HG03280 (cell line): ENCODE measurements around the gene CD300LB.
"Not testable (repeated sequence)": the region's sequence is repeated elsewhere in the genome, so short reads cannot be mapped to it uniquely, and the experiment has no call there.

Experiments used
- ATAC-seq: cut with Tn5 transposase; IDR thresholded peaks from one replicate; pipeline ENCODE4 v1.9.1; 2021; ENCODE audit warnings: mild to moderate bottlenecking, moderate library complexity; ENCODE audit not compliant: unreplicated experiment

Gene CD300LB

DNA sequence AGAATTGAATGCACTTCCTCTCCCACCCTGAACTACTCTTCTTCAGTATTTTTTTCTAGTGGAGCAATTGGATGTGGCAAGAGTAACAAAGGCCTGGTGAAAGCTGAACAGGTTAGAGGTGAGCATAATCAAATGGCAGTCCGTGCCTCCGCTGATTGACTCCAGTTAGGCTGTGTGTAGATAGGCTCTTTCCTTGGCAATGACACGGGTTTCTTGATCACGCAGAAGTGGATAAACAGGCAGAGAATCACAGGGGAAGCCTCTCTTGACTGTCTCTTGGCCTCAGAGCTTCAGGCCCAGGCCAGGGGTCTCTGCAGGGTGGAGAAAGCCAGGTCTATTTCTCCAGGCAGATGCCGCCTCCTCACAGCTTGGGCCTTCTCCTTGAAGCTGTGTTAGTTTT is 4.2 kb downstream of the CD300LB start:
- no peak for ATAC-seq

DNA sequence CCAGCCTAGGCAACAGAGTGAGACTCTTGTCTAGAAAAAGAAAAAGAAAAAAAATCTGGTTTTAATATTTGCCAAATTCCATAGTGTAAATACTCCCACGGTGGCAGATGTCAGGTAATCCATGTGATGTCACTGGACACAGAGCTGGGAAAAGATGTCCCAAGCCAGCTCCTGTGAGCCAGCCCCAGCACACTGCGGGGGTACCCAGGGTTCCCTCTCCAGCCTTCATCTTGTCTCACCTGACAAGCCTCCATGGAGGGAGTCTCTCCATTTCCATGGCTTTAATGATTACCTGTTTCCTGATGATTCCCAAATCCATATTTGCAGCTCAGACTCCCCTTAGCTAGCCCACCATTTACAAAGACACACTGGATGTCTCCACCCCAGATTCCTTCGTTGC is 4.6 kb downstream of the CD300LB start:
- no peak for ATAC-seq

DNA sequence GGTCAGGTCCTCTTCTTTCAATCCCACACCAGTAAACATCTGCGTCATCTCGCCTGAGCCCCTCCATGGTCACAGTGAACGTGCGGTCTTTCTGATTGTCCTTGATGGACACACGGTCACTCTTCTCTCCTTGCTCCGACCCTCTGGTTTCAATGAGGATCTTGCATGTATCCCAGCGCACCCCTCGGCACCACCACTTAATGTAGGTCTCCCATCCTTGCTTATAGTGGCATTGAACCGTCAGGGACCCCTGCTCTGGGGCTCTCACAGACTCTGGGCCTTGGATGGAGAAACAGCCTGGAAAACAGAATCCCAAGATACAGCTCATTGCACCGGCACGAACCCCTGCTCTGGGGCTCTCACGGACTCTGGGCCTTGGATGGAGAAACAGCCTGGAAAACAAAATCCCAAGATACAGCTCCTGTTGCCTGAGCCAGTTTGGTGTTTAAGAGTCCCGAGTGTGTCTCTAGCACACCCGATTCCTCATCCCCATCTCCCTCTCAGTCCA is 5.4 kb downstream of the CD300LB start:
- ATAC-seq, result no peak

DNA sequence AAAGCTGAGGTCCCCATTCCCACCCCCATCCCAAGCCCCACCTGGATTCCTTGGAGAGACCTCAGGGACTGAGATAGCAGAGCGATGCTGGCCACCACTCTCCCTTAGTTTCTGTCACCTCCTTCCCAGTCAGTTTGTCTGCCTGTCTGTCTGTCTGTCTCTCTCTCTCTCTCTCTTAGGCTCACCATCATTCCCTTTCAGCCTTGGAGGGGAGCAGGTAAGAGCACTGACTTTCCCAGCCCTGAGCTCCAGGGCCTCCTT is 5.9 kb downstream of the CD300LB start:
- no peak for ATAC-seq

DNA sequence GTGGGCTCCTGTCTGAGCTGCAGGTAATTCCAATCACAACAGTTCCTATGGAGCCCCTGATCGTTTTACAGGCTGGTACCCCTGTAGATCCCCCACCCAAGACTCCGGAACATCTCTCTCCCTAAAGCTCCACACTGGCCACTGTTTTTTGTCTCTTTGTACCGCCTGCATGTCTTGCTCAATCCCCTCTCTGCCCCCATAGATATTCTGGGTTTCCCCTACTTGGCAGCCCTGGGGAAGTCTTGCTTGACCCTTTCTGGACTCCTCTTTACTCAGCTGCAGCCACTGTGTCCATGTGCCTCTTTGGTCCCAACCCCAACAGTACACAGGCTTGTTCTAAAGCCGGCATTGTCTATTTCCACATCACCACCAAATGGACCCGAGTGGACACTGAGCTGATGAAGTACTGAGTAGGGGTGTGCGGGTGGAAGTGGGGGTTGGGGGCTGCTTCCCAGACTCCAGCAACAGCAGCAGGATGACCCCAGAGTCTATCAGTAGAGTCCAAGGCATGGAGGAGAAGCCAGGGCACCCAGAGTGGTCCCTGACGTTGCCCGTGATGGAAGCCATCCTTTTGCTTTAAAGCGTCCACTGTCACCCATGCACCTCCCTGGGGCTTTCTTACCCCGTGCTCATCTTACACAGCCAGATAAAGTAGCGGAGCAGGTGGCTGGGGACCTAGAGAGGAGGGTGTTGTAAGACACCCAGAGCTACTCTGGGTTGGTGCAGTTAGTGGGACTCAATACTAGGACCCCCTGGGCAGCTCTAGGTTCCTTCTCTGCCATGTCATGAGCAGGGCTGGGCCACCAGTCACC is 6.4 kb downstream of the CD300LB start:
- ATAC-seq, result no peak

DNA sequence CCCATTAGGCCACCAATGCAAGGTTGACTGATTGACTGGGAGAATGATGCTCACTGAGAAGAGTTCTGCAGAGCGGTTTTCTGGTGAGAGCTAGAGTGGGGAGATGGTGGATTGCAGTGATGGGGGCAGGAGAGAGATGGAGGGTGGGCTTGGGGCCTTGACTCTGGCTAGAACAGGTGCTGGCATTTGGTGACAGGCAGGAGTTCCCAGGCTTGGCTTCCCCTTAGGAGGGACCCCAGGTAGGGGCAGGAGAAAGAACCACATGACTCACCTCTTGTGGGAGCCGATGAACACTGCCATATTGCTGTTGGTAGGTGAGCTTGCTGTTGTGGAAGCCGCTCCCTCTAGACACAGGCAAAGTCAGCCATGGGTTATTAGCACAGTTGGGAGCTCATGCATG is 8.0 kb downstream of the CD300LB start:
- ATAC-seq, result no peak

DNA sequence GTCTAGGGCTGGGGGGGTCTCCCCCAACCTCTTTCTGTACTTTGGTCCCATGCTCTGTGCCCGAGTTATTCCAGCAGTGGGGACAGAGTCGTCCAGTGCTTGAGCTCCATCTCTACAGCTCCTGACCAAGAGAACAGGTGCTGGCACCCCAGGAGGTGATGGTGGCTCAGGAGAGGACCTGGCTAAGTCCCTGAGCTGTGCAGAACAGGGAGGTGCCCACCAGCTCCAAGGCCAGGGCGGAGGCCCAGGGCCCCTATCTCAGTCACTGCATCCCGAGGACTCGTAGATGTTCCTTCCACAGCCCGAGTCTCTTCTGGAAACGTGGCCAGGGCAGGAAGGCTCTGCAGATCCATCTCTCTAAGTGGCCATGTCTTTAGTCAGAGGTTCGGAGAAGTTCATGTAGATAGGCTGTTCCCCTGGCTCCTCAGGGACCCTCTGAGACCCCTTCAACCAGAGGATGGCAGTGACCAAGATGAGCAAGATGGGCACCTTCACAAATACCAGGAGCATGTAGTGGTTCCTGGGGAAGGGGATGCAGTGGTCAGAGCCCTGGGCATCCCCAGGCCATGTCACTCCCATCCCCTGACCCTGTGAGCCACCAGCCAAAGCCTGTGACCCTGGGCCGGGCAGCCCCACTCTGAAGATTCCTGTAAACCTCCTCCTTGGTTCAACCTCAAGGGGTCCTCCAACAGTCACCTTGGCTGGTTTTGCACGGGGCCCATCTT is 8.7 kb downstream of the CD300LB start:
- no peak for ATAC-seq

DNA sequence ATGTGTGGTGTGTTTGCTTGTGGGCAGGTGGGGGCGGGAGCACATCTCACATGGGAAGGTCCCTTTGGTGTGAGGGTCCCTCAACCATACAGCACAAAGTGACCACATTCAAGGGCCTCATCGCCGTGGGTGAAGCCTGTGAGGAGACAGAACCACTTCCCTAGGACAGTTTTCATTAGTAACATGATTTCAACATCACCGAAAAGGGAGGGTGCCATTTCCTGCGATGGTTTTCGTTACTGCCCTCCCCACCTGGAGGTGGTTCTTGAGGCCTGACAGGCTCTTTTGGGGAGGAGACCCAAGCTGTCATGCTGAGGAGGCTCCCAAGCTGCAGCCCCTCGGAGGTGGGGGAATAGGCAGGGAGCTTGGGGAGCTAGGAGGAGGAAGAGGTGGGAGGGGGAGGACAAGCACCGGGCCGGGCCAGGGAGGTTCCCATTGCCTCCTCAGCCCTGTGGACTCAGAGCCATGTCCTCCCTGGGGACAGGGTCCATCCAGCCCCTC is 9.5 kb downstream of the CD300LB start:
- ATAC-seq, result no peak

DNA sequence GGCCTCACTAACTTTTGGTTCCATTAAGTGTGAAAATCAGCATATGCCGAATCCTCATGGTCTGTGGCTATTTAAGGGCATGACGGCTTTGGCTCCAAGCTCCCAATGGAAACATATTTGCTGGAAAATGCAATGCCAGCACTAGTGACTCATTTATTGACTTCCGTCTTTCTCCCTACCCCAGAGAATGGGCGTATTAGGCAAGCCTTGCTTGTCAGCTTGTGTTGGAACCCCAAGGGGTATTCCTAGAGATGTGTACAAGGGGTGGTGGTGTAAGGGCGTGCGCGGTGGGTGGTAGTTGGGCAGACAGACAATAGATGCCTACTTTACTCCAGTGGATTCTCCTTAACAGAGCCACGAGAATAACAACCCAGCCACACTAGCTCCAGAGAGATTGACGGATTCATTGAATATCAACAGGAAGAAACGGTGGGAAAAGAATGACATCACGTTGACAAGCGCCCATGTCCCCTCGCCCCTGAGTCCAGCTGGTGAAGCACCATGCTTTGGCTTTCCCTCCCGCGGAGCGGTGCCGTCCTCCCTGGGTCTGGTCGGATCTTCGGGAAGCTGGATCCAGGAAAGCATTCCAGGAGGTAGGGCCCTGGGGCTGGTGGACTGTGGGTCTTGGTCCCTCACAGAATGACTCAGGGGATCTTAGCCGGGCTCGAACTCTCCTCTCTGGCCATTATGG is 10.3 kb downstream of the CD300LB start:
- no peak for ATAC-seq

DNA sequence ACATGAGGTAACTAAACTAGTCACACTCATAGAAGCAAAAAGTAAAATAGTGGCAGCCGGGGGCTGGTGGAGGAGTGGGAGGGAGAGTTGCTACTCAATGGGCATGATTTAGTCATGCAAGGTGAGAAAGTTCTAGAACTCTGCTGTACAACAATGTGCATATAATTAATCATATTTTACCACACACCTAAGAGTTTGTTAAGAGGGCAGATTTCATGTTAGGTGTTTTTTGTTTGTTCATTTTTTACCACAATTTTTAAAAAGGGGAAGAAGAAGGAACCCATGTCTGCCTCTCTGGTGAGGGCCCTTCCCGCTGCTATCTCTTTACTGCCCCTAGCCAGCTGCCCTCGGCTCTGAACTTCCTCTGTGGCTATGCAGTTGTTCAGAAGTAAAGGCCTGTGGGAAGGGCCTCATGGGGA is 11.2 kb downstream of the CD300LB start:
- no peak for ATAC-seq

DNA sequence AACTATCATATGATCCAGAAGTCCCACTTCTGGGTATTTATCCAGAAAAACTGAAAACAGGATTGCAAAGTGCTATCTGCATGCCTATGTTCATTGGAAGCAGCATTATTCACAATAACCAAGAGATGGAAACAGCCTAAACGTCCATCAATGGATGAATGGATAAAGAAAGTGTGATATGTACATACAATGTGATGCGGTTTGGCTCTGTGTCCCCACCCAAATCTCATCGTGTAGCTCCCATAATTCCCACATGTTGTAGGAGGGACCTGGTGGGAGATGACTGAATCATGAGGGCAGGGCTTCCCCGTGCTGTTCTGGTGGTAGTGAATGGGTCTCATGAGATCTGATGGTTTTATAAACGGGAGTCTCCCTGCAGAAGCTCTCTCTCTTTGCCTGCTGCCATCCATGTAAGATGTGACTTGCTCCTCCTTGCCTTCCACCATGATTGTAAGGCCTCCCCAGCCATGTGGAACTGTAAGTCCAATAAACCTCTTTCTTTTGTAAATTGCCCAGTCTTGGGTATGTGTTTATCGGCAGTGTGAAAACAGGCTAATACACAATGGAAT is 12.8 kb downstream of the CD300LB start:
- not testable (repeated sequence) for ATAC-seq

DNA sequence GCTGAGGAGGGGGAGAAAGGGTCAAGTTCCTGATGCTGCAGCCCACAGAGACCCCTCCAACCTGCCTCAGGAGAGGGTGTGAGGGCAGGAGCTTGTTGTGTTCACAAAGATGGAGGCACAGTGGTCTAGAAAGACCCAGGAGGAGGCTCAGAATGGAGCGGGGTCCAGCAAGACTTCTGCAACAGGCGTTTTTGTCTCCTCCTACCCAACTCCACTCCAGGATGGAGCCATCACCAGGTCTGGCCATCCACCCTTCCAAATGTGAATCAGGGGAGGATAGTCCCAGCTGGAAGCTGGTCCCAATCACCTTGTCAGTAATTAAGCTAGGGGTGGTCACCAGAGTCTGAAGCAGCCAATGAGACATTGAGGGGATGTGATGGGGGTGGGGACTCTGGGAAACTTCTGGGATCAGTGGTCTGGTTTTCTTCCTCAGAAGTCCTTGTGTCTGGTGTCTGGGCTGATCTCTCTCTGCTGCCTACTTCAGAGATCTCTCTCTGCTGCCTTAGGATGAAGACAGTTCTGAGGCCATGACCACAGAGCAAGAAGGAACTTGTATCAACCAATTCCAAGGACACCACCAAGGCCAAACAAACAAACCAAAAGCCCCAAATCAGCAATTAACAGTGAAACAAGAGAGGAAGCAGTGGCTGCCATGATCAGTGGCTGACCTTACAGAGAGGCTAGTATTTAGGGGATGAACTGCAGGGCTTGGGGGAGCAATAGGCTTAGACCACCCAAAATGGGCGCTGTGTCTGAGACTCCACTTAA is 14.5 kb downstream of the CD300LB start:
- no peak for ATAC-seq

DNA sequence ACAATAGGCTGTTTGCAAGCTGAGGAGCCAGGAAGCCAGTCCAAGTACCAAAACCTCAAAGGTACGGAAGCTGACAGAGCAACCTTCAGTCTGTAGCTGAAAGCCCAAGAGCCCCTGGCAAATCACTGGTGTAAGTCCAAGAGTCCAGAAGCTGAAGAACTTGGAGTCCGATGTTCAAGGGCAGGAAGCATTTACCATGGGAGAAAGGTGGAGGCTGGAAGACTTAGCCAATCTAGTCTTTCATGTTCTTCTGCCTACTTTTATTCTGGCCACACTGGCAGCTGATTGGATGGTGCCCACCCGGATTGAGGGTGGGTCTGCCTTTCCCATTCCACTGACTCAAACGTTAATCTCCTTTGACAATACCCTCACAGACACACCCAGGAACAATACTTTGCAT is 15.3 kb downstream of the CD300LB start:
- no peak for ATAC-seq

DNA sequence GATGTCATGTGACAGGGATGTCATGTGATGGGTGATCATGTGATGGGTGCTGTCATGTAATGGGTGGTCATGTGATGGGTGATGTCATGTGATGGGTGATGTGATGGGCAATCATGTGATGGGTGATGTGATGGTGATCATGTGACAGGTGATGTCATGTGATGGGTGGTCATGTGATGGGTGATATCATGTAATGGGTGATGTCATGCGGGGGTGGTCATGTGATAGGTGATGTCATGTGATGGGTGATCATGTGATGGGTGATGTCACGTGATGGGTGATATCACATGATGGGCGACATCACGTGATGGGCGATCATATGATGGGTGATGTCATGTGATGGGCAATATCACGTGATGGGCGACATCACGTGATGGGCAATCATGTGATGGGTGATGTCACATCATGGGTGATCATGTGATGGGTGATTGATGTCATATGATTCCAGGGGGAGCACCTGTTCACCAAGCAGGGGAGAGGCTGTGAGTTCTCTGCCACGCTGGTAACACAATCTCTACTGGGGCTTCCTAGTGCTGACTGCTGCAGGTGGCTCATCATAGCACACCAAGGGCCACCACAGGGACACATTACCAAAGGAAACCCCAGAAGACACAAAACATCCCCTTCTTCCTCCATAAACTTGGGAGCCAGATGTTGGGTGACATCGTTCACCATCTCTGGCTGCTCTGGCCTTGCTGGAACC is 16.5 kb downstream of the CD300LB start:
- no peak for ATAC-seq

DNA sequence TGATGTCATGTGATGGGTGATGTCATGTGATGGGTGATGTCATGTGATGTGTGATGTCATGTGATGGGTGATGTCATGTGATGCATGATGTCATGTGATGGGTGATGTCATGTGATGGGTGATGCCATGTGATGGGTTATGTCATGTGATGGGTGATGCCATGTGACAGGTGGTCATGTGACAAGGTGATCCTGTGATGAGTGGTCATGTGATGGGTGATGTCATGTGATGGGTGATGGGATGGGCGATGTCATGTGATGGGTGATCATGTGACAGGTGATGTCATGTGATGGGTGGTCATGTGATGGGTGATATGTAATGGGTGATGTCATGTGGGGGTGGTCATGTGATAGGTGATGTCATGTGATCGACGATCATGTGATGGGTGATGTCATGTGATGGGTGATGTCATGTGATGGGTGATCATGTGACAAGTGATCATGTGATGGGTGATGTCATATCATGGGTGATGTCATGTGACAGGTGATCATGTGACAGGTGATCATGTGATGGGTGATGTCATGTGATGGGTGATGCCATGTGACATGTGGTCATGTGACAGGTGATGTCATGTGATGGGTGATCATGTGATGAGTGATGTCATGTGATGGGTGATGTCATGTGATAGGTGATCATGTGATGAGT is 17.2 kb downstream of the CD300LB start:
- no peak for ATAC-seq

DNA sequence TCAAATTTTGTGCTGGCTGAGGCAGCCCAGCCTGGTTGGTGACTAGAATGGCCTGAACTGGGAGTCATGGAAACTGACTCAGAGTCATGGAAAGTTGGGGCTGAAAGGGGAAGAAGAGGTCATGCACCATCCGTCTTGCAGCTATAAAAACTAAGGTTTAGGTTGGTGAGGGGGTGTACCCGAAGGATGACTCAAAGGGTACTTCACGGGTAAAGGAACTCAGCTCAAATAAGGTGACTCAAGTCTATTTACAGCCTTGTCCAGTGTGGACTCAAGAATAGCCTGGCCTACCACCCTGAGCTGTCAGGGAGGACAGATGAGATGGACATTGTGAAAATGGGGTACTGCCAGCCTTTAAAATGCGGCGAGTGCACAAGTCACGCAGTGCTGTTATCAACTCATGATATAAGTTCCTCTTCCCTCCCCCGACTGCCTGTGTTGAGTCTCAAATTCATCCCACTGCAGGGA is 18.6 kb downstream of the CD300LB start:
- no peak for ATAC-seq

DNA sequence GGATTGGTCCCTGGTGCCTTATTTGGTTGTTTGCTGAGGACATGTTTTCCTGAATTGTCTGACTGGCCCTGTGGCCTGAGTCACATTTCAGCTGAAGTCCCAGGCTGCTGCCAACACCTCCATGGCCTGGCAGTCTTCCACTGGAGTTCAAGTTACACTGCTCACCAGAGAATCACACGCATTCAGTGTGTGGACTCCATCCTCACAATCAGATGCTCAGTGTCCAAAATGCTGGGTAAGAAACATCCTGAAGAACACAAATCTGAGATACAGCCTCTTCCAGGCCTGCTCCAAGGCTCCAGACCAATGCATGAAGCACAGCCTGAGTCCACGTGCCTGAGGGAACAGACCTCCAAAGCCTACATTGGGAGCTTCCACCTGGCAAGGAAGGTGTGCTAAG is 19.2 kb downstream of the CD300LB start:
- no peak for ATAC-seq

DNA sequence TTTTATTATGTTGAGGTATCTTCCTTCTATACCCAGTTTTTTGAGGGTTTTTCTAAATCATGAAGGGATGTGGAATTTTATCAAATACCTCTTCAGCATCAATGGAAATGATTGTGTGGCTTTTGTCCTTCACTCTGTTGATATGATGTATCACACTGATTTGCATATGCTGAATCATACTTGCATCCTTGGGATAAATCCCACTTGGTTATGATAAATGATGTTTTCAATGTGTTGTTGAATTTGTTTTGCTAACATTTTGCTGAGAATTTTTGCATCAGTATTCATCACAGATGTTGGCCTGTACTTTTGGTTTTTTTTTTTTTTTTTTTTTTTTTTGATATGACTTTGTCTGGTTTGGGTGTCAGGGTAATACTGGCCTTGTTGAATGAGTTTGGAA is 23.1 kb downstream of the CD300LB start:
- no peak for ATAC-seq

DNA sequence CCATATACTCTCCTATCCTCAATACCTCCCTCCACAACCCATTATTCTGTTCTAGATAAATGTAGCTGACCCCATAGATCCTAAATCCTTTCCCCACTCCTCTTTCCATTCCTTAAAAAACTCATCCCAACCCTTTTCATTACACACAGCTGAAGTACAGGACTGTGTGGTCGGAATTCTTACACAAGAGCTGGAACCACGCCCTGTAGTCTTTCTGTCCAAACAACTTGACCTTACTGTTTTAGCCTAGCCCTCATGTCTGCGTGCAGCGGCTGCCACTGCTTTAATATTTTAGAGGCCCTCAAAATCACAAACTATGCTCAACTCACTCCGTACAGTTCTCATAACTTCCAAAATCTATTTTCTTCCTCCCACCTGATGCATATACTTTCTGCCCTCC is 27.3 kb downstream of the CD300LB start:
- not testable (repeated sequence) for ATAC-seq
